ENCODE data around the gene FRS3.

DNA sequence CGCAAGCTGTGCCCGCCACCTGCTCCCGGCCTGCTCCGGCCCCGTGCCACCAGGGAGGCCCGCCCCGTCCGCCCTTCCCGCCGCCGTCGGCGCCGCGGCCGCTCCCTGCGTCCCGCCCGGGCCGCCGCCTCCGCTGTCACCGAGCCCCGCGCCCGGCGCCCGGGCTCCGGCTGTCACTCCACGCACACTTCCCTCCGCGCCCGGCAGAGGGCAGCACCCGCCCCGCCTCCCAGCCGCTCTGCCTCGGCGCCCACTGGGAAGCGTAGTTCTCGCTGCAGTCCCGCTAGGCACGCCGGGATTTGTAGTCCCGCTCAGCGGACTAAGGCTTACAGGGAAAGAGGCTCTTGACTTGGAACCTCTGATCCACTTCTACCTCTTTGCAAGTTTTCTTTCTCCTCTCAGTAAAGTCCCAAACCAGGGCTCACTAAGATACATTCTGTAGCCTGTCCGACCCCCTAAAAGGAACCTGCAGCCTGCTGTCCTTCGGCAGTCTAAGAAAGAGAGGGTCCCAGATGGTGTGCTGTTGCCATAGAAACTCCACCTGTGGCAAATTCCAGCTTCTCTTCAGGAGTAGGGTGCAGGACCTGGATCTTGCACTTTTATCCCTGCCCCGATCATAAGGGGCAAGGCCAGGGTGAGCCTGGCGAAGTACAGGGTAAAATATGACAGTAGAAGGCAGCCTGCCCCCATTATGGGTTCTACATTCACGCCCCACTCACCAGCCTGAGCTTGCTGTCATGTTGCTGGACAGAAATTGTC is 44.1 kb downstream of the FRS3 start, which contains the start of gene TFEB:
- TF ChIP-seq, protein P1, sequence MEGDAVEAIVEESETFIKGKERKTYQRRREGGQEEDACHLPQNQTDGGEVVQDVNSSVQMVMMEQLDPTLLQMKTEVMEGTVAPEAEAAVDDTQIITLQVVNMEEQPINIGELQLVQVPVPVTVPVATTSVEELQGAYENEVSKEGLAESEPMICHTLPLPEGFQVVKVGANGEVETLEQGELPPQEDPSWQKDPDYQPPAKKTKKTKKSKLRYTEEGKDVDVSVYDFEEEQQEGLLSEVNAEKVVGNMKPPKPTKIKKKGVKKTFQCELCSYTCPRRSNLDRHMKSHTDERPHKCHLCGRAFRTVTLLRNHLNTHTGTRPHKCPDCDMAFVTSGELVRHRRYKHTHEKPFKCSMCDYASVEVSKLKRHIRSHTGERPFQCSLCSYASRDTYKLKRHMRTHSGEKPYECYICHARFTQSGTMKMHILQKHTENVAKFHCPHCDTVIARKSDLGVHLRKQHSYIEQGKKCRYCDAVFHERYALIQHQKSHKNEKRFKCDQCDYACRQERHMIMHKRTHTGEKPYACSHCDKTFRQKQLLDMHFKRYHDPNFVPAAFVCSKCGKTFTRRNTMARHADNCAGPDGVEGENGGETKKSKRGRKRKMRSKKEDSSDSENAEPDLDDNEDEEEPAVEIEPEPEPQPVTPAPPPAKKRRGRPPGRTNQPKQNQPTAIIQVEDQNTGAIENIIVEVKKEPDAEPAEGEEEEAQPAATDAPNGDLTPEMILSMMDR (IDR thresholded peaks at IDR 0.05): peak; percentile 94 to 100 (median 98)
- peak; percentile 94 for TF ChIP-seq POLR2AphosphoS5 (IDR thresholded peaks at IDR 0.05)
